BE2C (cell line): ENCODE measurements around the gene RGS10.

Experiments
- DNase-seq: peaks from one replicate; pipeline ENCODE4 v3.0.0-alpha.2; 2020
- H3K27me3 ChIP-seq: fragments of 250-450 bp; sonication (Bioruptor Pico); 2 replicates; pipeline ENCODE4 v1.5.1; 2020; ENCODE audit warnings: mild to moderate bottlenecking
- H3K36me3 ChIP-seq: fragments of 250-450 bp; sonication (Bioruptor Pico); 2 replicates; pipeline ENCODE4 v1.5.1; 2020; ENCODE audit warnings: mild to moderate bottlenecking
- H3K4me1 ChIP-seq: fragments of 250-450 bp; sonication (Bioruptor Pico); 2 replicates; pipeline ENCODE4 v1.5.1; 2020
- H3K4me3 ChIP-seq: 2 replicates; pipeline ENCODE4 v1.5.1; 2011; ENCODE audit warnings: low read depth, low read length
- H3K9me3 ChIP-seq: fragments of 250-450 bp; sonication (Bioruptor Pico); 2 replicates; pipeline ENCODE4 v1.5.1; 2020
- CTCF ChIP-seq: IDR thresholded peaks from 2 replicates; pipeline ENCODE4 v1.5.1; 2012; ENCODE audit warnings: mild to moderate bottlenecking, low read depth, low read length

RGS10 gene

DNA sequence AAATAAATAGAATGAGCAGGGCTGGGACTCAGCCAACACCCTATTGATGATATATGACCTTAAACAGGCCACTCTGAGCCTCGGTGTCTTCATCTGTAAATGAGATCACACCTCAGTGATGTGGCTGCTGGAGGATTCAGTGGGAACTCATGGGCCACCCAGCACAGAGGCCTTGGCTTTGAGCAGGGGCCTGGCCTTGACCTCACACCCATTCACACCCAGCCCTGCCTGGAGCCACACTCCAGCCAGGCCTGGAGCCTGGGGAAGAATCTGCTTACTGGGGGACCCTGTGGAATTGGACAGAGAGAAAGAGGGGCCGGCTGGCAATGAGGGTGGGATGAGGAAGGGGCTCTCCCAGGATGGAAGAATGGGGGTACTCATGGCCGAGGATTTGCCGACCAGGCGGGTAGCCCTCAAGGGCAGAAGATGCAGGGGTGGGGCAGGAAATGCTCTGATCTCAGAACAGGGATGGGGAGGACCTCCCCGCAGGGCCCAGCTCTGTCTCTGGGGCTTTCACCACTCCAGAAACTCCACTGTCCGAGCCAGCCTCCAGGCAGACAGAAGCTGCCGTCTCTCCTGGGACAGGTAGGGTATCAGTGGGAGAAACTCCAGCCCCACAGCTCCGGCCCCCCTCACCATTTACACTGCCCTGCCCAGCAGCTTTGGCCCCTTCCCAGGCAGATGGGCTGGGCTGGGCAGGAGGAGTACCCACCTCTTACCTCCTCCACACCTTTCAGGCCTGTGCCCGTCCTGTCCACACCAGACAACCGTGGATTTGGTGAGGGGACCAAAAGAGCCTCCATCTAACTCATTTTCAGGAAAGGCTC lies 81.9 kb downstream of the RGS10 start:
- H3K36me3 ChIP-seq: no peaks in the 10 kb centered on the region
- no peak overlapping the region for H3K4me3 ChIP-seq
- H3K9me3 ChIP-seq: no peaks in the 10 kb centered on the region
- TF ChIP-seq CTCF: no peak
- no peaks in the 10 kb centered on the region for H3K27me3 ChIP-seq
- no peak for DNase-seq
- no peaks in the 10 kb centered on the region for H3K4me1 ChIP-seq

DNA sequence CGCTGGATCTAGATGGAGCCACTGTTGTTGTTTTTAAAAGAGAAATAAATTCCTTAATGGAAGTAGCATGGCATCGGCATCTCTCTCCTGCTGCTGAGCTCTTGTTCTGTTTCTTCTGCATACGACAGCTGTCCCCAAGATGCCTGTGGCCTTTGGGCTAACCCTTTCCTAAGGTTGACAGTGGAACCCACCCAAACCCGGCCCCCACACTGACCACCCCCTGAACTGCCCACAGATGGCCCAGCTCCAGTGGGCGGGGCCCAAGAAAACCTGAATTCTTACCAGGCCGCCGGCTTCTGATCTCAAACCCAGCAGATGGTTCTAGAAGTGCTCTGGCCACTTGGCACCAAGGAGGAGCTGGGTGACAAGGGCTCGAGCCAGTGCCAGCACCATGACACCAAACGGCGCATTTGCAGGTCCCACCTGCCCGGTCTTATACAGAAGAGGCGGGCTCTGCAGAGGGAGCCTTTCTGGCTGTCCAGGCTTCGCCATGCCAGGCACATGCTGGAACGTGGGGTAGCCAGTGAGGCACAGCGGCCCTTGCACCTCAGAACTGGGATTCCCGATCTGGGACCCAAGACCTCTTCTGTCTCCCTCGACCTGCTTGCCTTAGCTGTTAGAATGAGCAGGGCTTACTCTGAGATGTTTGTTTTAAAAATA lies 82.7 kb downstream of the RGS10 start:
- Histone ChIP-seq H3K9me3 (no peaks in the 10 kb centered on the region), H3K36me3 (no peaks in the 10 kb centered on the region), H3K4me3 (no peak overlapping the region), H3K4me1 (no peaks in the 10 kb centered on the region), H3K27me3 (no peaks in the 10 kb centered on the region)
- TF ChIP-seq CTCF: no peak
- DNase-seq: no peak

- no peaks in the 10 kb centered on the region for H3K9me3 ChIP-seq
- no peak for DNase-seq
- H3K27me3 ChIP-seq: no peaks in the 10 kb centered on the region
- no peak for TF ChIP-seq CTCF
- H3K36me3 ChIP-seq: no peaks in the 10 kb centered on the region
- H3K4me1 ChIP-seq: no peaks in the 10 kb centered on the region
- no peak overlapping the region for H3K4me3 ChIP-seq
Measured at GRCh38 chr10:119457966-119458766, 84.4 kb downstream of the RGS10 start.

GRCh38 chr10:119456435-119456810 lies 86.1 kb downstream of the RGS10 start:
- no peaks in the 10 kb centered on the region for H3K36me3 ChIP-seq
- no peak overlapping the region for H3K4me3 ChIP-seq
- no peaks in the 10 kb centered on the region for H3K27me3 ChIP-seq
- H3K9me3 ChIP-seq: no peaks in the 10 kb centered on the region
- TF ChIP-seq CTCF: no peak
- no peaks in the 10 kb centered on the region for H3K4me1 ChIP-seq
- no peak for DNase-seq

DNA sequence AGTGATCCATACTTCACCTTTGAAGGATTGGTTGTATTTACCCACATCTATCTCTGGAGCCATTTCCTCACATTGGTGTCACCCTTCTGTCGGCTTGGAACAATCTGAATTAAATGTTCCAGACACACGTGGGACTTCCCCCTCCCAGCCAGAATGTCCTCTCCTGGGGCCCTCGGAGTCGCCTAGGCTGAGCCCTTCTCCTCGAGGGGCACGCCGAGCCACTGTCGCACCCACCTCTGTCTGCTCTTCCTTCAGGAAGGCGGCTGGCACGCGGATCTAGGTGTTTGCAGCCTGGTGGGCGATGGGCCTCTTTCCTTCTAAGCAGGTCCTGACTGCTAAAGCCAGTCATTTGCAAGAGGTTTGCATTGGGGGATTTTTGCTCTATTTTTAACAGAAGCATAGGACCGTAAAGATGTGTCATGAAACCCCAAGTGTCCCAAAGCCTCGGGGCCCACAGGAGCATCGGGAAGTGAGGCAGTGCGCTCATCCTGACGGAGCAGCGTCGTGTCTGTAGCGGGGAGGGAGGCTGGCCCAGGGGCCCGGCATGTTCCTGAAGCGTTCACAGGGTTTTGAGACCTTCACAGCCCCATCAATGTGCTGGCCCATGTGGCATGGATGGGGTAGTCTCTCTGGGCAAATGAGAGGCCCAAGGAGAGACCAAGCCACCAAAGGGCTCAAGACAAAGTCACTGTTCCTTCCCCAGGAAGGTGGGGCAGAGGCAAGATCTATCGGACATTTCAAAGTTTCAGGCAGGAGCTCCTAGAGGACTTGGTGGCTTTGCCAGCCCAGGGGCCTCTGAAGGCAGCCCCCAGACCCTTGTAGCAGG lies 86.7 kb downstream of the RGS10 start:
- Histone ChIP-seq H3K27me3 (no peaks in the 10 kb centered on the region), H3K36me3 (no peaks in the 10 kb centered on the region), H3K4me3 (no peak overlapping the region), H3K9me3 (no peaks in the 10 kb centered on the region), H3K4me1 (no peaks in the 10 kb centered on the region)
- no peak for DNase-seq
- no peak for TF ChIP-seq CTCF
